ENCODE data around the gene TMPRSS6.

DNA sequence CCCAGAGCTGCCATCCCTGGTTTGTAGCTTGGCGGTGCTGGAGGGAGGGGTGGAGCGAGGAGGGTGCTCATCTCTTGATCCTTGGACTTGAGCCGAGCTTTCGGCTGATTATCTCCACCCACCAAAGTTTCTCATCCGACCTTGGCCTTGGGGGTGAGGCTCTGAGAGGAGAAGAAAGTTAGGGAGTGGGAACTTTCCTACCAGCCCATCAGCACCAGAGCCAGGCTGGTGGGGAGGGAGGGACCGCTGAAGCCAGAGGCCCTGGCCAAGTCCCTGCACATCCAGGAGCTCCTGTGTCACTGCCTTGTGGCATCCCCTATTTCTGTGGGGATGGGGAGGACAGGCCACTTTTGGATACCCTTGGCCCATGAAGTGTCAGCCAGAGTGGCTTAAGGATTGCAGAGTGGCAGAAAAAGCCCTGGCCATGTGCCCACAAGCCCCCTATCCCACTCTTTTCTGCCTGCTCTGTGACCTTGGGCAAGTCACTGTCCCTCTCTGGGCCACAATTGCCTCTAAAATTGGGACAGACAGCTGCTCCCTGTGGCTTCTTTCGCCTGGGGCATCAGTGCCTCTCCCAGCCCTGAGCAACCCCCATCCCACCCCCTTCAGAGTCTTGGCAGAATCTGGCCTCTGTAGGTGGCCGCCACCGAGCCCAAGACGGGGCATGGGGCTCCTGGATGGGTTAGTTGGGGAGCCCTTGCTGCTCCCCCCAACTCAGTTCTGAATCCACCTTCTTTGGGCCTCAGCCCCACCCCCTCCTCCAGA lies 47.7 kb downstream of the TMPRSS6 start:
- no peak for TF ChIP-seq CTCF (IDR thresholded peaks at IDR 0.05)
- no peak for TF ChIP-seq EP300 (IDR thresholded peaks at IDR 0.05)
- TF ChIP-seq POLR2A (IDR thresholded peaks at IDR 0.05) = no peak
- no peak for TF ChIP-seq POLR2AphosphoS5 (IDR thresholded peaks at IDR 0.05)

All from stomach (tissue), 4 donors.